ENCODE data around the gene PTCRA.
"Not testable (repeated sequence)": the region's sequence is repeated elsewhere in the genome, so short reads cannot be mapped to it uniquely, and the experiment has no call there.

PTCRA gene

DNA sequence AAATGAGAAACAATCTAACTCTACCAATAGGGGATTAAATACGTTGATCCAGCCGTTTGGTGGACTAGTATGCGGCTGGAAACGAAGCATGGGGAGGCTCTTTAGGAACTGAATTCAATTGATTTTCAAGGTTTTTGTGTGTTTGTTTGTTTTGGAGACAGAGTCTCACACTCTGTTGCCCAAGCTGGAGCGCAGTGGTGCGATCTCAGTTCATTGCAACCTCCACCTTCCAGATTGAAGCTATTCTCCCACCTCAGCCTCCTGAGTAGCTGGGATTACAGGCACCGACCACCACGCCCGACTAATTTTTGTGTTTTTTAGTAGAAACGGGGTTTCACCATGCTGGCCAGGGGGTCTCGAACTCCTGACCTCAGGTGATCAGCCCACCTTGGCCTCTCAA, 20.5 kb downstream of the PTCRA start:
- DNase-seq (ENCODE audit: low read depth): no peak

DNA sequence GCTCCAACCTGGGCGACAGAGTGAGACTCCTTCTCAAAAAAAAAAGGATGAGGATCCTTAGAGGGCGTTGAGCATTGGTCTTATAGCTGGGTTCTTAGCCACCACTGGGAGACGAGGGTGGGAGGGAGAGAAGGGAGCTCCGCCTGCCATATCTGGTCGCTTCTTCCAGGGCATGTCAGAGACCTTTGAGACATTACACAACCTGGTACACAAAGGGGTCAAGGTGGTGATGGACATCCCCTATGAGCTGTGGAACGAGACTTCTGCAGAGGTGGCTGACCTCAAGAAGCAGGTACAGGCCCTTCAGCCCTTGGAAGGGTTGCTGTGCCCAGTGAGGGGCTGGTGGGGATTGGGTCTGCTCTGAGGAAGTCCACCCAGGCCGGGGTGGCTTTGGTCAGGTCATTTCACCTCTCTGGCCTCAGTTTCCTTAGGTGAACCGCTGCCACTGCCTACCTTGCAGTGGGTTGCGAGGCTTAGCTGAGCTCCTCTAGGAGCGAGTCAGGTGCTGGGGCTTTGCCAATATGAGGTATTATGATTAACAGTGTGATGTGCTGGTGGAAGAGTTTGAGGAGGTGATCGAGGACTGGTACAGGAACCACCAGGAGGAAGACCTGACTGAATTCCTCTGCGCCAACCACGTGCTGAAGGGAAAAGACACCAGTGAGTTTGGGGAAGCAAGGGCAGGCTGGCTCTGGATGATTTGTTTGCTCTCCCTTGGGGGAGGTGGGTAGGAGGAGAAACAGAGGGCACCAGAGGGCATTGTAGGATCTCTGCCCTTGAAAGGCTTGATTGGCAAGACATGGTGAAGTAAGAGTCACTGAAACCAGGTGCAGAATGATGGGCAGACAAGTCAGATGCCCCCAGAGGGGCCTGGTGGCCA, 21.9 kb downstream of the PTCRA start:
- TF ChIP-seq CTCF (IDR thresholded peaks at IDR 0.05; ENCODE audit: control insufficient read depth, extremely low read depth, insufficient read depth): no peak
- DNase-seq (ENCODE audit: low read depth): no peak
- no peak overlapping the region for H3K4me3 ChIP-seq (ENCODE audit: low read depth, low read length)

More for the DNA sequence above, 20.5 kb downstream of the PTCRA start:
- no peak overlapping the region for H3K4me3 ChIP-seq (ENCODE audit: low read depth, low read length)
- no peak for TF ChIP-seq CTCF (IDR thresholded peaks at IDR 0.05; ENCODE audit: control insufficient read depth, extremely low read depth, insufficient read depth)

DNA sequence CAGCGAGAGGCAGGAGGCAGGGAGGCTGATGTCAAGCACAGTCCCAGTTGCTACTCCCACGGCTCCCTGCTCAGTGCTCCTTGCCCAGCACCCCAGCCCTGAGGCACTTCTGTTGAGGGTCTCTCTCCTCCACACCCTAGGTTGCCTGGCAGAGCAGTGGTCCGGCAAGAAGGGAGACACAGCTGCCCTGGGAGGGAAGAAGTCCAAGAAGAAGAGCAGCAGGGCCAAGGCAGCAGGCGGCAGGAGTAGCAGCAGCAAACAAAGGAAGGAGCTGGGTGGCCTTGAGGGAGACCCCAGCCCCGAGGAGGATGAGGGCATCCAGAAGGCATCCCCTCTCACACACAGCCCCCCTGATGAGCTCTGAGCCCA, 22.6 kb downstream of the PTCRA start:
- no peak for TF ChIP-seq CTCF (IDR thresholded peaks at IDR 0.05; ENCODE audit: control insufficient read depth, extremely low read depth, insufficient read depth)
- H3K4me3 ChIP-seq (ENCODE audit: low read depth, low read length): no peak overlapping the region
- no peak for DNase-seq (ENCODE audit: low read depth)

GRCh38 chr6:42938987-42939809, 23.3 kb downstream of the PTCRA start:
- TF ChIP-seq CTCF (IDR thresholded peaks at IDR 0.05; ENCODE audit: control insufficient read depth, extremely low read depth, insufficient read depth): no peak
- DNase-seq (ENCODE audit: low read depth): no peak
- H3K4me3 ChIP-seq (ENCODE audit: low read depth, low read length): no peak overlapping the region

DNA sequence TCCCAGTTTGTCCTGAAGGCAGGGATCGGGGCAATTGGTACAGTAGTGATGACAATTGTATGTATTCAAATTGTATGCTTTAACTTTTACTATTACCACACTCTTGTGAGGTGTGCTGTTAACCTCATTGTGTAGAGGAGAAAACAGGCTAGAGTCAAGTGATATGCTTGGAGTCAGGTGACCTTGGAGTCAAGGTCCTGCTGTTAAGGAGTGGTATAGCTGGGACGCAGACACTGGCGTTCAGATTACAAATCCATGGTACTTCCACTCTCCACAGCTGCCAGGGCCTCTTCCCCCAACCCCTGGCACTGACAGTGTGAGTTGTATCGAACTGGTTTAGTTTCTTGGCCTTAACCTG, 23.9 kb downstream of the PTCRA start:
- no peak for DNase-seq (ENCODE audit: low read depth)
- no peak overlapping the region for H3K4me3 ChIP-seq (ENCODE audit: low read depth, low read length)
- no peak for TF ChIP-seq CTCF (IDR thresholded peaks at IDR 0.05; ENCODE audit: control insufficient read depth, extremely low read depth, insufficient read depth)

DNA sequence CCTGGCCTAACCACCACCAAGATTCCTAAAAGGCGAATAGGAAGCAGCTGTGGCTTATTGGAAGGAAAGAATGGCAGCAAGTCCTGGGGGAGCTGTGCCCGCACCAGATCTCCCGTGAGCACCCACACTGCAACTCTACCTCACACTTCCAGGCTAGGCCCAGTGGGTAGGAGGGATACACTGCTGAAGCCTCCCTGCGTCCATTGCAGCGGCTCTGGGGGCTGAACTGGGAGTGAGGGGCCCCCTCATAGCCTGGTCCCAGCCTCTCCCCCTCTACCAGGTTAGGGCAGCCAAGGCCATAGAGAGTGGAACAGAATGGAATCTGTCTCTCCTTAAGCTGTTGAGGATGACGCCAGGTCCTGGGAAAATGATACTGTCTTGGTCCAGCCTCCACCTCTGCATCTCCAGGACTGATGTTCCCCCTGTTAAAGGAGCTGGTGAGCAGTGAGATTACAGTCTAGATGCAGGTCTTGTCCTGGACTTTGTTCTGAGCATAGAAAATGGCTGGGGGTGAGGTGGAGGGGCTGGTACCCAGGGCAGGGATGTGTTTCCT, 24.7 kb downstream of the PTCRA start:
- DNase-seq (ENCODE audit: low read depth): no peak
- H3K4me3 ChIP-seq (ENCODE audit: low read depth, low read length): no peak overlapping the region
- TF ChIP-seq CTCF (IDR thresholded peaks at IDR 0.05; ENCODE audit: control insufficient read depth, extremely low read depth, insufficient read depth): no peak

GRCh38 chr6:42941356-42941755, 25.5 kb downstream of the PTCRA start:
- not testable (repeated sequence) for DNase-seq (ENCODE audit: low read depth); H3K4me3 ChIP-seq (ENCODE audit: low read depth, low read length)

All from LNCaP clone FGC (cell line).